G401 (cell line): Measurements from ENCODE around the gene COL1A2. TPM values are rescaled to one million over a fixed set of nuclear protein-coding genes. Genes with fewer than 3 reads are reported as not detected.
A peak's percentile ranks its signal among the peaks of the same experiment; 100 is the strongest.

Experiments used
- DNase-seq: peaks from one replicate; pipeline ENCODE4 v3.0.0-alpha.2; 2015; ENCODE audit warnings: low spot score
- in situ Hi-C: cut with HindIII; loops from 2 replicates; pipeline ENCODE4 v1.10.0; 2016; ENCODE audit warnings: low sequenced_read_pairs, mixed read lengths
- total RNA-seq: library from RNA; depleted of rRNA; stranded (reverse); fragments of >200 nt; shearing (Covaris generic); gene quantifications from 2 replicates; pipeline ENCODE4 v1.2.3, GENCODE V29; 2014

The COL1A2 gene
- total RNA-seq, 1 experiment from 2014 or later: 14.3 TPM

- in situ Hi-C loops: no loop called here
- DNase-seq: no peak
These were observed 32.5 kb downstream of the COL1A2 start for GRCh38 chr7:94426980-94427875.

GRCh38 chr7:94429153-94429552 is 34.5 kb downstream of the COL1A2 start:
- in situ Hi-C loops: no loop called here
- no peak for DNase-seq

- in situ Hi-C loops: no loop called here
- no peak for DNase-seq
These were observed 36.5 kb downstream of the COL1A2 start for GRCh38 chr7:94431176-94431575.

GRCh38 chr7:94431619-94432280 is 37.1 kb downstream of the COL1A2 start:
- no peak for DNase-seq
- in situ Hi-C loops: no loop called here

- in situ Hi-C loops: no loop called here
- DNase-seq: no peak
These were observed 37.6 kb downstream of the COL1A2 start for GRCh38 chr7:94432281-94432670.

- in situ Hi-C loops: no loop called here
- no peak for DNase-seq
These were observed 38.1 kb downstream of the COL1A2 start for GRCh38 chr7:94432817-94433216.

GRCh38 chr7:94433224-94433623 is 38.5 kb downstream of the COL1A2 start:
- no peak for DNase-seq
- in situ Hi-C loops: no loop called here

GRCh38 chr7:94434042-94434441 is 39.3 kb downstream of the COL1A2 start:
- no peak for DNase-seq
- in situ Hi-C loops: no loop called here

GRCh38 chr7:94436018-94436604 is 41.4 kb downstream of the COL1A2 start:
- peak; percentile 64 for DNase-seq
- in situ Hi-C loops: no loop called here

- no peak for DNase-seq
- in situ Hi-C loops: no loop called here
These were observed 42.0 kb downstream of the COL1A2 start for GRCh38 chr7:94436700-94437099.

GRCh38 chr7:94439893-94440381 is 45.2 kb downstream of the COL1A2 start:
- DNase-seq: no peak
- in situ Hi-C loops: no loop called here

GRCh38 chr7:94440451-94441039 is 45.9 kb downstream of the COL1A2 start:
- no peak for DNase-seq
- in situ Hi-C loops: no loop called here

- in situ Hi-C loops: no loop called here
- no peak for DNase-seq
These were observed 46.4 kb downstream of the COL1A2 start for GRCh38 chr7:94441138-94441537.

GRCh38 chr7:94442639-94443038 is 47.9 kb downstream of the COL1A2 start:
- in situ Hi-C loops: no loop called here
- DNase-seq: no peak

GRCh38 chr7:94444813-94445212 is 50.1 kb downstream of the COL1A2 start:
- in situ Hi-C loops: no loop called here
- no peak for DNase-seq

GRCh38 chr7:94445696-94446194 is 51.0 kb downstream of the COL1A2 start:
- no peak for DNase-seq
- in situ Hi-C loops: no loop called here

- in situ Hi-C loops: no loop called here
- no peak for DNase-seq
These were observed 51.6 kb downstream of the COL1A2 start for GRCh38 chr7:94446308-94446707.

- in situ Hi-C loops: no loop called here
- peak; percentile 49 for DNase-seq
These were observed 54.5 kb downstream of the COL1A2 start for GRCh38 chr7:94449151-94449725.

- no peak for DNase-seq
- in situ Hi-C loops: no loop called here
These were observed 55.5 kb downstream of the COL1A2 start for GRCh38 chr7:94450044-94450697.
